ENCODE measurements around the gene LRR1.
"Not testable (repeated sequence)": the region's sequence is repeated elsewhere in the genome, so short reads cannot be mapped to it uniquely, and the experiment has no call there.

LRR1 gene, protein sequence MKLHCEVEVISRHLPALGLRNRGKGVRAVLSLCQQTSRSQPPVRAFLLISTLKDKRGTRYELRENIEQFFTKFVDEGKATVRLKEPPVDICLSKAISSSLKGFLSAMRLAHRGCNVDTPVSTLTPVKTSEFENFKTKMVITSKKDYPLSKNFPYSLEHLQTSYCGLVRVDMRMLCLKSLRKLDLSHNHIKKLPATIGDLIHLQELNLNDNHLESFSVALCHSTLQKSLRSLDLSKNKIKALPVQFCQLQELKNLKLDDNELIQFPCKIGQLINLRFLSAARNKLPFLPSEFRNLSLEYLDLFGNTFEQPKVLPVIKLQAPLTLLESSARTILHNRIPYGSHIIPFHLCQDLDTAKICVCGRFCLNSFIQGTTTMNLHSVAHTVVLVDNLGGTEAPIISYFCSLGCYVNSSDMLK

DNA sequence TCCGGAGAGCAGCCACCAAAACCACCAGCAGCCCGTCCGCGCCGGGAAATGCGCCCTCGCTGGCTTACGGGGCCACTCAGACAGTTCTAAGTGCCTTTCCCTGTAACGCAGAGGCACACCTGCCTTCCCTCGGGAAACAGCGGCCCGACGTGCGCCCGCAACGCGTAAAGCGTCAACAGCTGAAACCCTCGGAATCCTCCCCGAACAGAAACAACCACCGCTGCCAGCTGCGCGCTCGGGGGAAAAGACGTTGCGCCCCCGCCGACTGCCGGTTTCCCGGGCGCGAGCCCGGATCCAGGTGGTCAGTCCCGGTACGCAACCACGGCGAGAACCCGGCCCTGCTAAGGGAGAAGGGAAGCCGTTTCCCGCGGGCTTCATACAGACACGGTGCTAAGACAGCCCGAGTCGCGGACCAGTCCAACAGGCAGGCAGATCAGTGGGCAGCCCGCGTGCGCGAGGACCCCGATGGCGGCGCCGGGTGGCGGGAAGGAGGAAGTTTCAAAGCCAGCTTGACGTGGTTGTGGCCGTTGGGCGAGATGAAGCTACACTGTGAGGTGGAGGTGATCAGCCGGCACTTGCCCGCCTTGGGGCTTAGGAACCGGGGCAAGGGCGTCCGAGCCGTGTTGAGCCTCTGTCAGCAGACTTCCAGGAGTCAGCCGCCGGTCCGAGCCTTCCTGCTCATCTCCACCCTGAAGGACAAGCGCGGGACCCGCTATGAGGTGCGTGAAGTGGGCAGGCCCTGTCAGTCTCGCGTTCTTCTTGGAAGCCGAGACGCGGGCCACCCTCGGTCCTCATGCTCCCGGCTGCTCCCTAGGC is at the start of gene LRR1:
TSS of gene LRR1 (plus strand) at position 456 of the 816 bp plus-strand sequence. CDS start at position 537, 81 bp downstream.
- peak; percentile 89 for DNase-seq

DNA sequence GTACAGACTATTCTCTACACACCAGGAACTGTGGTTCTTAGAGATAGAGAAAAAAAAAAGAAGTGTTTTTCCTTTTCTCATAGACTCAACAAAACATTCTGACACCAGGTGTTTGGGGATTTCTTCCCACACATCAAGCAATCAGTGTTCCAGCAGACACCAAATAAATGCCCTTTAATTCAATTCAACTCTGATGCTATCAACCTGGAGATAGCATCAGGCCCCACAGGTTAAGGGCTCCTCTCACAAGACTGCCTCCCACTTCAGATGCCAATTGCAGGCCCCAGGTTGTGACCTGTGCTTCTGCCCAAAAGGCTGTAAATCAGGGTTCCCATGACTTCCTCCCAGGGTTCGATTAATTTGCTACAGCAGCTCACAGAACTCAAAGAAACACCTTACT is 49.3 kb upstream of the LRR1 start:
- no peak for DNase-seq

DNA sequence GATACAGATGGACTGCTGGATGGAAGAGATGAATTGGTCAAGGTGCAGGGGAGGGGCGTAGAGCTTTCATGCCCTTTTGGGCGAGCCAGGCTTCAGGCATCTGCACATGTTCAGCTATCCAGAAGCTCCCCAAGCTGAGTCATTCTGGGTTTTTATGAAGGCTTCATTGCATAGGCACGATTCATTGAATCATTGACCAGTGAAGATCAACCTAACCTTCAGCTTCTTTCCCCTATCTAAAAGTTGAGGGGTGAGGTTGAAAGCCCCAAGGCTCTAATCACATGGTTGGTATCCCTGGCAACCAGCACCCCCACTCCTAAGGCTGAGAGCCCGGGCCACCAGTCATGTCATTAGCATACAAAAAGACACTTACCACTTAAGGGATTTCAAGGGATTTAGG is 48.9 kb upstream of the LRR1 start:
- DNase-seq: no peak

DNA sequence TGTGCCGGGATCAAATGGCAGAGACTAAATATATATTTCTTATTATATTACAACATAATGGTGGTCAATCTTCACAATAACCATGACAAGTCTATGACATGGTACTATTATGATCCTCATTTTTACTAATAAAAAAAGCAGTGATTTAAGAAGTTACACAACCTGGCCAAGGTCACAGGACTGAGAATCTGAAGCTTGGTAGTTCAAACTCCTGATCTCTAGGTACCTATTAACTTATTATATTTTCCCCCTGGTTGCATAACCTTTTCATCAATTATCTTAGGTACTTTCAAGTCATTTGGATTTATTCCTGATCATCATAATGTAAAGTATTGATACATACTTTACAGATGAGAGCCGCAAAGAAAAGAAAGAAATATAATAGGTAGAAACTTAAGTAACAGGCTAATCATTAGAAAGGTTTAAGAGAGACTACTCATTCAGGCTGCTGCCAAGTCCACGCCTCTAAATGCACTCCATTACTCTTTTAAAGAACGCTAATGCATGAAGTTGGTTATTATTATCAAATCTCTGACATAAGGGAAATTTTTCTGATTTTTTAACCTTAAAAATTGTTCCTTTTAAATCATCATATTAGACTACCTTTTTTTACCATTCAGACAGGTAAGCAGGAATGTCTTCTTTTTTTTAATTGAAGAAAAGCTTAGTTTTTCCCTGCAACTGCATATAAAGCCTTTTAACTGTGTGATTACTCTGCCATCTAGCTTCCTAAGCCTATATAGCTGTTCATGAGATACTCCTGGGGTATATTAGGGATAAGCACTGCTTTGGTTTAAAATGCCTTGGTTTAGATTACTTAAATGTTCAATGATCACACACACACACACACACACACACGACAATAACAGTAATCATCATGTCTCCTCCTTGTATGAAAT is 48.2 kb upstream of the LRR1 start:
- no peak for DNase-seq

DNA sequence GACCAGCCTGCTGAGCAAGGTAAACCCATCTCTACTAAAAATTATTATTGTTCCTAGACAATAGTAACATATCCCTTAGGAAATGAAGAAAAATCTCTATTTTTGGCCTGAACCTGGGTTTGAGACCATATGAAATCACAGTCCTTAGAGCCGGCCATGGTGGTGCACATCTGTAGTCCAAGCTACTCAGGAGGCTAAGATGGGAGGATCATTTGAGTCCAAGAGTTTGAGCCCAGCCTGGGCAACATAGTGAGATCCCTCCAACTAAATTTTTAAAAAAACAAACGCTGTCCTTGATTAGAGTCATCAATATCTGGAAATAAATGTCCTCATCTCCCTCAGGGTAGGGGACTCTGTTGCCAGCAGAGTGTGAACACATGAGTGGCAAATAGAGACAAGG is 47.2 kb upstream of the LRR1 start:
- no peak for DNase-seq

DNA sequence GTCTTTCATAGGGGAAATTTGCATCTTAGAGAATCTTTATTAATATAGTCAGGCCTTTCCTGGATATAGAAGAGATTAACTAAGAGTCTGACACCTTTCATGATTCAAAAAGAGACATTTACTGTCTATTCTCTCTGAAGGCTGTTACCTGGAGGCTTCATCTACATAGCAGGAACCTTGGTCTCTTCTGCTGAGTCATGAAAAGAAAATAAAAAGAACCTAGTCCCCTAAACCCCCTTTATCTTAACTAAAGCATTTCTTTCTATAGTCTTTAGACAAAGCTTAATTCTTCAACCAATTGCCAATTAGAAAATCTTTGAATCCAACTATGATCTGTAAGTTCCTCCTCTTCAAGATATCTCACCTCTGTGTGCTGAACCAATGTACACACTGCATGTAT is 45.6 kb upstream of the LRR1 start:
- DNase-seq: no peak

DNA sequence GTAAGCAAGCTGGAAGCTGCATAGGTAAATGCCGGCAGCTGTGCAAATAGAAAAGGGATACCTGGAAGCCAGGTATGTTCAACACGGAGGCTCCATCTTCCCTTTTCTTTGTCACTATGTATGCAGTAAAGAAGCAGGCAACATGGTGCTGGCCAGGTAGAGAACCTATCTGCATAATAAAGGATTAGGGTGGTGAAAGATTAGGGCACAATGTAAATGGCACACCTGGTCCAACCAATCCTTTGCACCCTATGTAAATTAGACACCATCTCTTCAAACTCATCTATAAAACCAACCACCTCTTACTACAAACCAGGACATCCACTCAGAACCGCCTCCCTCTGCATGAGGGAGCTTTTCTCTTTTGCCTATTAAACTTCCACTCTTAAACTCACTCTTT is 44.8 kb upstream of the LRR1 start:
- DNase-seq: no peak

DNA sequence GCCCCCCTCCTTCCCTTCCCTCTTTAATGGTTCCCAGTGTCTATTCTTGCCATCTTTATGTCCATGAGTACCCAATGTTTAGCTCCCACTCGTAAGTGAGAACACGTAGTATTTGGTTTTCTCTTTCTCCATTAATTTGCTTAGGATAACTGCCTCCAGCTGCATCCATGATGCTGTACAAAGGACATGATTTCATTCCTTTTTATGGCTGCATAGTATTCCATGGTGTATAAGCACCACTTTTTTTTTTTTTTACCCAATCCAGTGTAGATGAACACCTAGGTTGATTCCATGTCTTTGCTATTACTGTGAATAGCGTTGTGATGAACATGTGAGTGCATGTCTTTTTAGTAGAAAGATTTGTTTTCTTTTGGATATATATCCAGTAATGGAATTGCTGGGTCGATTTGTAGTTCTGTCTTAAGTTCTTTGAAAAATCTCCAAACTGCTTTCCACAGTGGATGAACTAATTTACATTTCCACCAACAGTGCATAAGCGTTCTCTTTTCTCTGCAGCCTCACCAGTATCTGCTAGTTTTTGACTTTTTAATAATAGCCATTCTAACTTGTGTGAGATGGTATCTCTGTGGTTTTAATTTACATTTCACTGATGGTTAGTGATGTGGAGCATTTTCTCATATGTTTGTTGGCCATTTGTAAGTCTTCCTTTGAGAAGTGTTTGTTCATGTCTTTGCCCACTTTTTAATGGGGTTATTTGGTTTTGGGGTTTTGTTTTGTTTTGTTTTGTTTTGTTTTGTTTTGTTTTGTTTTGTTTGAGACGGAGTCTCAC is 38.6 kb upstream of the LRR1 start:
- DNase-seq: no peak

DNA sequence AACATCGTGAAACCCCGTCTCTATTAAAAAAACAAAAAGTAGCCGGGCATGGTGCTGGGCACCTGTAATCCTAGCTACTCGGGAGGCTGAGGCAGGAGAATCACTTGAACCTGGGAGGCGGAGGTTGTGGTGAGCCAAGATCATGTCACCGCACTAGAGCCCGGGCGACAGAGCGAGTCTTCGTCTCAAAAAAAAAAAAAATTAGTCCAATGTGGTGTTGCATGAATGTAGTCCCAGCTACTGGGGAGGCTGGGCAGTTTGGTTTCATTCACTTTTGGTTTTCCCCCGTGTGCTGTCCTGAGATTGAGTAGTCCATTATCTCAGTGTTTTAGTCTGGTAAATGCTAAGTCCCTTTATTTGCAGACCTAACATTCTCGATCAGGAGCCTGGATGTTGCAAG is 32.0 kb upstream of the LRR1 start:
- no peak for DNase-seq

DNA sequence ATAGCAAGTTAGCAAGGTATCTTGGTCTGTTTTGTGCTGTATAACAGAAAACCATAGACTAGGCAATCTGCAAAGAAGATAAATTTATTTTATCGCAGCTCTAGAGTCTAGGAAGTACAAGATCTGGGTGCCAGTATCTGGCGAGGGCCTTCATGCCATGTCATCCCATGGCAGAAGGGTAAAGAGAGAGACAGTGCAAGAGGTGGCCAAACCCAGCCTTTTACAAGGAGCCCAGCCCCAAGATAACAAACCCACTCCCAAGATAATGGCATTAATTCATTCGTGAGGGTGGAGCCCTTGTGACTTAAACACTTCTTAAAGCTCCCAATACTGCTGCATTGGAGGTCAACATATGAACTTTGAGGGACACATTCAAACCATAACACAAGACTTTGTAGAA is 29.5 kb upstream of the LRR1 start:
- no peak for DNase-seq

DNA sequence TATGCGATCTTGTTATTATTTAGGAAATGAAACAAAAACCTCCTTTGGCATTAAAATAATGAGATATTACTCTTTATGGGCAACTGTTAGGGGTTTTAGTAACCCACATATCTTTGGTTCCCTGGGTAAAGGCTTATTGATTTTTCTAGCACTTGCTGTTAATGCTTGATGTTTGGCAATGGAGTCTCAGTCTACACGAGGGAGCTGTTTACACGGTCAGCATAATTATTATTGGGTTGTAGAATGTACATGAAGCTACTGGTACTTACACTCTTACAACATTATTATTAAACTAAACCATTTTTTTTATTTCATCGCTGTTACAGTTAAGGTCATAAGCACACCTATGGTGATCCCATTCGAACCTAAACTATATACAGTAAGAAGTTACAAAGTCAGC is 24.7 kb upstream of the LRR1 start:
- no peak for DNase-seq

DNA sequence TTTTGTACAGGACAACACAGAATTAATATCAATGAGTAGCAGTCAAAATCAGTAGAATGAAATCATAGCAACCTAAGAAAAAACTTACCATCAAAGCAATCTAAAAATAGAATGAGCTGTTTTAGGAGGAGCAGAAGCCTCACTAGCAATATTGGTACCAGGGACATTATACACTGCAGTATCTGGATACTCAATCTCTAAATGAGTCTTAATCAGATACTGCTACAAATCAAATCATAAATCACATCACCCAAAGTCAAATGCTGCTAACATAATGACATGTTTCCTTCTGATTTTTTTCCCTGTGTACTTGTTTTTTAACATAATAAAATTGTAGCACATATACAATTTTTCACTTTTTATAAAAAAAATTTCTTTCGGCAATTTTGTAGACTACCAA is 20.6 kb upstream of the LRR1 start:
- DNase-seq: no peak

DNA sequence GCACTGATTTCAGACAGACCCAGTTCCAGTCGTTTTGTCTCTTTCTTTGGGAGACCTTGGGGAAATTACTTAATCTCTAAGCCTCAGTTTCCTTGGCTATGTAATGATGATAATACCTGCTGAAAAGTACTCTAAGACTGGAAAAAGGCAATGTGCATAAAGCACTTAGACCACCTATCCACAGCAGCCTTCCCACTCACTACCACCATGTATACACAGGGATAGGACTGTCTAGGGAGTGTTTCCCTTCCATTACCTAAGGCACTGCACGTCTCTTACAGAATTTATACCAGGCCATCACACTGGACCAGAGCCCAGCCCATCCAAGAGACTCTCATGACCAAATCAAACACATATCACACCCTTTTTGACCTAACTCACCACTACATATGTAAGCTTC is 18.9 kb upstream of the LRR1 start:
- no peak for DNase-seq

DNA sequence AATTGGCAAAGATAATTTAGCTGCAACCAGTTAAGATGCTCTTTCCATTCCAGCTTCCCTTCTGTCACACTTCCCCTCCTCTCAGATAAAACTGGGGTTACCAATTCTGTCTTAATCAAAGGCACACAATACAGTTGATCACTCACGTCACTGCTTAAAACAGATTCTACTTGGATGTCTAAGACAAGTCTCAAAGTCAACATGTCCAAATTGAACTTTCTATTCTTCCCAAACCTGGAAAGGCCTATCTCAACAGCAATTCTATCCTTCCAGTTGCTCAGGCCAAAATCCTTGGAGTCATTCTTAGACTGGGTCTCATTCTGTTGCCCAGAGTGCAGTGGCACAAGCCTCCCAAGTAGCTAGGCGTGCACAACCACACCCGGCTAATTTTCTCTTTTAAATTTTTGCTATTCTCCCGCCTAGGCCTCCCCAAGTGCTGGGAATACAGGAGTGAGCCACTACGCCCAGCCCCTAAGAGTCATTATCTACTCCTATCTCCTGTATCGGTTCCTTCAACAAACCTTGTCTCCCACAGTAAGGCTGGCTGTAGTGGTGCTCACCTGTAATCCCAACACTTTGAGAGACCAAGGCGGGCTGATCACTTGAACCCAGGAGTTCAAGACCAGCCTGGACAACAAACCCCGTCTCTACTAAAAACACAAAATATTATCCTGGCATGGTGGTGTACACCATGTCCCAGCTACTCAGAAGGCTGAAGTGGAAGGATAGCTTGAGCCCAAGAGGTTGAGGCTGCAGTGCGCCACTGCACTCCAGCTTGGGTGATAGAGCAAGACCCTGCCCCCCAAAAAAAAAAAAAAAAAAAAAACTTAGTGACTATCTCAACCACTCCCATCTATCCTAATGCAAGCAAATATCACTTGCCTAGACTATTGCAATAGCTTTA is 17.3 kb upstream of the LRR1 start:
- DNase-seq: no peak

DNA sequence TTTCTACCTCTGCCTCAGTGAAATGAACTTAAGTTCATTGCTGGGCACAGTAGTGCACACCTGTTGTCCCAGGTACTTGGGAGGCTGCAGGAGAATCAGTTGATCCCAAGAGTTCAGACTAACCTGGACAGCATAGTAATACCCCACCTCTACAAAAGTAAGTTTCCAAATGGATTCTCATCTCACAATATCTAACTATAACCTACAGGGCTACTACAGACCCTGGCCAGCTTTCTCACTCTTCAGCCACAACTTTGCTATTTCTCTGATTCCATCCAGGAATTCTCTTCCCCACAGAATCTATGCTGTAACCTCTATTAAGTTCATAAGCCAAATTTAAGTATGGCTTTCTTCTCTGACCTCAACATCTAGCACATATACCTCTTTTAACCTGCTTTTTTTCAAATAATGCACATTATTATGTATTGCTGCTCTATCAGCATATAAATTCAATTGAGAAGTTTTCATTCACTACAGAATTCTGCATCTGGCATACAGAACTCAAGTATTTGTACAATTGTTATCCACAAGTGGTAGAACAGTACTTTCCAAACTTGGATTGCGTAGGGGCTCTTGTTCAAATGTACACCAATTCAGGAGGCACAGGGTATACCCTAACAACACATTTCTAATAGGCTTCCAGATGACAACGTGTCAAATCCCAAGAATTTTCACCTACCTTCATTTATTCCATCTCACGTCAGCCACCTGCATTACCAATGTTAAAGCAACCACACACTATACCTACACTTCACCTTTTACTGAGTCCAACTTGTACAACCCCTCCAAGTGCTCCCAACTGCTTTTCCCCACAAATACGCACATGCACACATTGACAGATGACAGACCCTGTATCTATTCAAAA is 16.4 kb upstream of the LRR1 start:
- no peak for DNase-seq

DNA sequence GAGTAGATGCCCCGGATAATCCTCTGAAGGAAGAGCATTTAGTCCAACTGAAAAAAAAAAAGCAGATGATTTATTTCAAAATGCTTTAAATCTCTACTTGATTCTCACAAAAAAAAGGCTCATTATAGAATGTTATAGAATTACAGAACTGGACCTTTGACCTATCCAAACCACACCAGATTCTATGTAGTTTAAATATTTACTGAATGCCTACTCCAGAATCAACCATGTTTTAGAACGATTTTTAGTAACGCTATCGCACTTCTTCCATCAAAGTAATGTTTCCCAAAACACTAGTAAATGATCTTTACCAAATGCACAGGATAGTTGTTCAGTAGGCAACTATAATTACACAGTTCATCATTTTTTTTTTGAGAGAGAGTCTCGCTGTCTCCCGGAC is 15.1 kb upstream of the LRR1 start:
- DNase-seq: no peak

DNA sequence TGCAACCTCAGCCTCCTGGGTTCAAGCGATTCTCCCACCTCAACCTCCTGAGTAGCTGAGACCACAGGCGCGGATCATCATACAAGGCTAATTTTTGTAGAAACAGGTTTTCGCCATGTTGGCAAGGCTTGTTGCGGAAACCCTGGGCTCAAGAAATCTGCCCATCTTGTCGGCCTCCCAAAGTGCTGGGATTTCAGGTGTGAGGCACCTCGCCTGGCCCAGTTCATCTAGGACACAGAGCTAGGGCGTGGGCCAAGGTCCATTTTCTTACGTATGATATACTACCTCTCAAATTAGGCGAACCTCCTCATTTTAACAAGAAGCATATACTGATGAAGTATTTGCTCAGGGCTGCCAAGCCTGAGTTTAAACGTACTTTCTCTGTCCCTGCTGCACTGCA is 14.7 kb upstream of the LRR1 start:
- no peak for DNase-seq

DNA sequence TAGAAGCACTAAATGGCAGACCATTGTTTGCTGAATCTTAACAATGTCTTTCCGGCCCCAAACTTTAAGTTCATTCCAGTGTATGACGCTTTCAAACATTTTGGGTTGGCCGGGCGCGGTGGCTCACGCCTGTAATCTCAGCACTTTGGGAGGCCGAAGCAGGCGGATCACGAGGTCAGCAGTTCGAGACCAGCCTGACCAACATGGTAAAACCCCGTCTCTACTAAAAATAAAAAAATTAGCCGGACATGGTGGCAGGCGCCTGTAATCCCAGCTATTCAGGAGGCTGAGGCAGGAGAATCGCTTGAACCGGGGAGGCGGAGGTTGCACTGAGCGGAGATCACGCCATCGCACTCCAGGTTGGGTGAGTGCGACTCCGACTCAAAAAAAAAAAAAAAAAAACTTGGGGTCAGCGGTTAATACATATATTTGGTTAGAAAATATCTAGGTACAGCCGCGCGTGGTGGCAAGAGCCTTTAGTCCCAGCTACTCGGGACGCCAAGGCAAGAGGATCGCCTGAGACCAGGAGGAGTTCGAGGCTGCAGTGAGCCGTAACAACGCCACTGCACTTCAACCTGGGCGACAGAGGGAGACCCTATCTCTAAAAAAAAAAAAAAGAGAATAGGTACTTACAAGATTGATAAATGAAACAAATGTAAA is 13.6 kb upstream of the LRR1 start:
- not testable (repeated sequence) for DNase-seq

DNA sequence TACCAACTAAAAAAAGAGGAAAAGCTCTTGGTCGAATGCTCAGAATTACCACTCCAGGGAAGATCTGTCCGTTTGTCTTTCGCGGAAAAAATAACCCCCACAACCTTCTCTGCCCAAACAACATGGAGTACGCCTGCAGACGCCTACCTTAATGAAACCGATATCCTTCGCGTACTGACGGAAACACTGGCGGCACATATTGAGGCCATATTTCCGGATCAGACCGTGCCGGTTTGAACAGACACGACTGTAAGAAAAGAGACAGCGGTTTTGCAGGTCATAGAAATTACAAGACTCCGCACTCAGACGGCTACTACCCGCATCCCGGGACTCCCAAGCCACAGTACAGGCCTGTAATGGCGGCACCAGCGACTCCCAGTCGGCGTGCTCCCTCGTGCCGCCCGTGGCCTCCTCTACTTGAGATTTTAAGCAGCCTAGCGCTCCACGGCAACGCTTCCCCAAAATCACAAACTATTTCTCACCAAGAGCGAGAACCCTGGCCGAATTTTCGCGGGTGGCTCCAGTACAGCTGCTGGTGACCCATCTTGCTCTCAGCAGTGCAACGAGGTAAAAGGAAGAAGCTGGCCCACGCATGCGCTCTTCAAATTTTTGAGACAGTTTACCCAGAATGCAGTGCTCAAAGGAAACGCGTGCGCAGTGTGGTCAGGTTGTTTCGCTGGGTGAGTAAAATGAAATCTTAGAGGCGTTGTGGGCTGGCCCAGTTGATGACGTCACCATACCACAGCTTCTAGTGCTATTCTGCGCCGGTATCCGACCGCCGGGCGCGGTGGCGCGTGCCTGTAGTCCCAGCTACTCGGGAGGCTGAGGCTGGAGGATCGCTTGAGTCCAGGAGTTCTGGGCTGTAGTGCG is 12.7 kb upstream of the LRR1 start, which contains the start of gene RPS29:
TSS of gene RPS29 (minus strand) at position 578 of the 870 bp plus-strand sequence. CDS start at position 544, 34 bp downstream.
- peak; percentile 97 for DNase-seq

All from NCI-H2171 (cell line).